AG09309 (cell line): ENCODE measurements around the gene CALN1.

ENCODE experiments used
- DNase-seq: peaks from one replicate; pipeline ENCODE4 v3.0.0-alpha.2; 2010; ENCODE audit warnings: low read depth
- H3K4me3 ChIP-seq: 2 replicates; pipeline ENCODE4 v1.5.1; 2011; ENCODE audit warnings: mild to moderate bottlenecking, low read depth, low read length, moderate library complexity; ENCODE audit not compliant: control insufficient read depth
- TF ChIP-seq, protein P1 (sequence below): IDR thresholded peaks from 2 replicates; pipeline ENCODE4 v1.5.1; 2011; ENCODE audit warnings: mild to moderate bottlenecking, low read depth, low read length, inconsistent platforms; ENCODE audit not compliant: insufficient read depth, control insufficient read depth; ENCODE audit errors: missing control alignments

The CALN1 gene

DNA sequence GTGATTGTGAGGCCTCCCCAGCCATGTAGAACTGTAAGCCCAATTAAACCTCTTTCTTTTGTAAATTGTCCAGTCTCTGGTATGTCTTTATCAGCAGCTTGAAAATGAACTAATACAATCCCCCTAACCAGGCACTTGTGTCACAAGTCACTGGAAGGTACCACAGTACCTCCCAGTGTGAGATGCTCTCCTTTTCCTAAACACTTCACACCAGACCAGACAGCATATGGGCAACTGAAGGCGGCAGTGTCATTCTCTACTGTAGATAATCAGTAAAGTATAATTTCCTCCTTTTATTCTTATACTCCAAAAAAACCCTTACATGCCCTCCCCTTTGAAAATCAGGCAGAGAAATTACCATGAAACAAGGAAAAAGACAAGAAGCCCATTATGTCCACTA, 113.2 kb downstream of the CALN1 start:
- TF ChIP-seq, protein P1, sequence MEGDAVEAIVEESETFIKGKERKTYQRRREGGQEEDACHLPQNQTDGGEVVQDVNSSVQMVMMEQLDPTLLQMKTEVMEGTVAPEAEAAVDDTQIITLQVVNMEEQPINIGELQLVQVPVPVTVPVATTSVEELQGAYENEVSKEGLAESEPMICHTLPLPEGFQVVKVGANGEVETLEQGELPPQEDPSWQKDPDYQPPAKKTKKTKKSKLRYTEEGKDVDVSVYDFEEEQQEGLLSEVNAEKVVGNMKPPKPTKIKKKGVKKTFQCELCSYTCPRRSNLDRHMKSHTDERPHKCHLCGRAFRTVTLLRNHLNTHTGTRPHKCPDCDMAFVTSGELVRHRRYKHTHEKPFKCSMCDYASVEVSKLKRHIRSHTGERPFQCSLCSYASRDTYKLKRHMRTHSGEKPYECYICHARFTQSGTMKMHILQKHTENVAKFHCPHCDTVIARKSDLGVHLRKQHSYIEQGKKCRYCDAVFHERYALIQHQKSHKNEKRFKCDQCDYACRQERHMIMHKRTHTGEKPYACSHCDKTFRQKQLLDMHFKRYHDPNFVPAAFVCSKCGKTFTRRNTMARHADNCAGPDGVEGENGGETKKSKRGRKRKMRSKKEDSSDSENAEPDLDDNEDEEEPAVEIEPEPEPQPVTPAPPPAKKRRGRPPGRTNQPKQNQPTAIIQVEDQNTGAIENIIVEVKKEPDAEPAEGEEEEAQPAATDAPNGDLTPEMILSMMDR: no peak
- no peak overlapping the region for H3K4me3 ChIP-seq
- no peak for DNase-seq

DNA sequence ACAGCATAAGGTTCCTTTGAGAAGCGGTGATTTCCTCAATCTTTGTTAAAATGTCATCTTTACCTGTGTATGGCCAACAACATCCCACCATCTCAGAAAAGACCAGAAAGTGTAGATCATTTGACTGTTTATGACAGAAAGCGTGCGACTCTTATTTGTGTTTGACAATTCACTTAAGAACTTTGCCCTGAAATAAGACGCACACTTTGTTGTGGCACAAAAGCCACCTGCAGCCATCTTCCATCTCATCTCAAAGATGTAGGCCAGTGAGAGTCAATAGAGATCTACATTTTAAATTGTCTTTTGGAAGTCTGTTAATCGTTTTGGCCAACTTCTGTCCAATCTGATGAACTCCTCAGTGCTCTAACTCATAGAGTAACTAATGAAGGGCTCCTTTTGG, 114.0 kb downstream of the CALN1 start:
- TF ChIP-seq, protein P1: no peak

DNA sequence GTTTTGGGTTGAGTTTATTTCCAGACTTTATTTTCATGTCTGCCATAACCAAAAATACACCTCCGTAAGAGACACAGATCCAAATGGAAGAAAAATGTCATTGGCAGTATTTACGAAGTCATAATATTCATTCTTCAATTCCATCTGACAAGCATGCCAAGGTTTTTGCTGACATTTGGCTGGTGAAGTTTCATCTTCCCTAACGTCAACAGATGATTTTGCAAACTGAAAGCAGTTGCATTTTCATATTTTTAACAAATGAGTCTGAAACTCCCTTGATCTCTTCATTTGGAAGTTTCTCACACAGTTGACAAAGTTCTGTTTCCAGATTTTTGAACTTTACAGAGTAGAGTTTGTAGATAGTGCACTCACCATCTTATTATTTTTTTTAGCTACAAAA, 114.5 kb downstream of the CALN1 start:
- no peak for DNase-seq
- TF ChIP-seq, protein P1: no peak
- H3K4me3 ChIP-seq: no peak overlapping the region

More for the DNA sequence above, 114.0 kb downstream of the CALN1 start:
- DNase-seq: no peak
- H3K4me3 ChIP-seq: no peak overlapping the region

DNA sequence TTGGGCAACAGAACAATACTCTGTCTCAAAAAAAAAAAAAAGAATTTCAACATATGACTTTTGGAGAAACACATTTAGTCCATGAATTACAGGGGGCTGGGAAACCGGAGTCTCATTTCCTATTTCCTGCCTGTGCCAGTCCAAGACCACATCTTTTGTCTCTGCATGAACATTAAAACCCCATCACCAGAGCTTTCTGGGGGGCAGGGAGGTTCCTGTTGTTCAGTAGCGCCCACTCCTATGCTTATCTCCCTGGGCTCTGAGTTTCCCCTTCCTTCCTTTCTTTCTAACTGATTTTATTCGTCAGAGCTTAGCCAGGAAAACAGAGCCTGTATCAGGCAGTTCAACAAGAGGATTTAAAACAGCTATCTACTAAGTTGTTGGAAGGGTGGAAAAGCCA, 119.3 kb downstream of the CALN1 start:
- H3K4me3 ChIP-seq: no peak overlapping the region
- no peak for DNase-seq
- TF ChIP-seq, protein P1: no peak

DNA sequence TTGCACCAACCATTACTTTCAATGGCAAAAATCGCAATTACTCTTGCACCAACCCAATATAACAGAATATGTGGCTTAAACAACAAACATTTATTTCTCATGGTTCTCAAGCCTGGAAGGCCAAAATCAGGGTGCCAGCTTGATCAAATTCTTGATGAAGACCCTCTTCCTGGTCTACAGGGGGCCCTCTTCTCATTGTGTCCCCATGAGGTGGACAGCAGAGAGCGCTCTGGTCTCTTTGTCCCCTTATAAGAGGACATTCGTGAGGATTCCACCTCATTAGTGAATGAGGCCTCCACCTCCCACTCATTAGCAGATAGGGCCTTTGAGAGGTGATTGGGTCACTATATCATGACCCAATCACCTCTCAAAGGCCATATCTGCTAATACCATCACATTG, 120.0 kb downstream of the CALN1 start:
- no peak for DNase-seq
- H3K4me3 ChIP-seq: no peak overlapping the region
- TF ChIP-seq, protein P1: no peak

DNA sequence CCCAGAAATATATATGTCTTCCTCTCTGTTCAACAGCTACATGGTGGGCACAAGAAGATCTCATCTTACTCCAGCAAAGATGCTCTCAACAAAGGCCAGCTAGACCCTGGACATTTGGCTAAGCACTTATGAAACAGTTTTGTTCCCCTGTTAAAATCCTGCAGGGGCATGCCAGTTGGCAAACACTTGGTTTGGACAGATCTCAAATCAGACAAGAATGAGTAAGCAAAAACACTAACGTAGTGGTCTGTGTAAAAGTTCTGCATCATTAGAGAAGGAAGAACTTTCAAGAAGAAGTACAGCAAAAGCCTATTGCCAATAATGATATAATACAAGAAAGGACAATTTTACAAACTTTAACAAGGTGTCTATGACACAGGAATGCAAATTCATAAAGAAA, 125.6 kb downstream of the CALN1 start:
- TF ChIP-seq, protein P1: no peak
- no peak overlapping the region for H3K4me3 ChIP-seq
- DNase-seq: no peak

DNA sequence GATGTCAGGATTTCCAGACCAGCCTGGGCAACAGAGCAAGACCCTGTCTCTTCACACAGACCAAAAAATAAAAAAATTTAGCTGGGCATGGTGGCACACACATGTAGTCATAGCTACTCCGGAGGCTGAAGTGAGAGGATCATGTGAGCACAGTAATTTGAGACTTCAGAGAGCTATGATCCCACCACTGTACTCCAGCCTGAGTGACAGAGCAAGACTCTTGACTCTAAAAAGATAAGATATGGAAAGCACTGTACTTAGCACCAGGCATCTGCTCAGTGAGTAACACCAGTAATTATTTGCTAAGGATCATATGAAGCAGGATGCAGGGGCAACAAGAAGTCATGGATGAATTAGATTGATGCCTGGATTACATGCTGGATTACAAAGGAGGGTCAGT, 128.8 kb downstream of the CALN1 start:
- TF ChIP-seq, protein P1: no peak
- H3K4me3 ChIP-seq: no peak overlapping the region
- DNase-seq: no peak
